Neural crest cell (in vitro differentiated cells): ENCODE data around the gene IL6ST. TPM values are rescaled to one million over a fixed set of nuclear protein-coding genes. Genes with fewer than 3 reads are reported as not detected.
"Not testable (repeated sequence)": the region's sequence is repeated elsewhere in the genome, so short reads cannot be mapped to it uniquely, and the experiment has no call there.

Experiments used
- DNase-seq: peaks from one replicate; pipeline ENCODE4 v3.0.0; 2021; ENCODE audit warnings: low read depth, mixed read lengths, low spot score
- H3K27ac Mint-ChIP-seq: one replicate; pipeline ENCODE4 v1.8.0; 2021; ENCODE audit warnings: mild to moderate bottlenecking, mixed read lengths; ENCODE audit not compliant: unreplicated experiment
- H3K27me3 Mint-ChIP-seq: 2 replicates; pipeline ENCODE4 v1.8.0; 2021; ENCODE audit warnings: low read depth, mild to moderate bottlenecking, mixed read lengths
- H3K36me3 Mint-ChIP-seq: 2 replicates; pipeline ENCODE4 v1.8.0; 2021; ENCODE audit warnings: low read depth, mild to moderate bottlenecking, mixed read lengths
- H3K4me1 Mint-ChIP-seq: 2 replicates; pipeline ENCODE4 v1.8.0; 2021; ENCODE audit warnings: mixed read lengths
- H3K4me3 Mint-ChIP-seq: one replicate; pipeline ENCODE4 v1.8.0; 2021; ENCODE audit warnings: mild to moderate bottlenecking, mixed read lengths
- H3K9me3 Mint-ChIP-seq: 2 replicates; pipeline ENCODE4 v1.8.0; 2021; ENCODE audit warnings: mixed read lengths
- CTCF ChIP-seq: fragments of 200-600 bp; sonication (generic); conservative IDR thresholded peaks from 2 replicates; pipeline ENCODE4 v1.5.0; 2021; ENCODE audit warnings: antibody characterized with exemption, mild to moderate bottlenecking
- long read RNA-seq: library from polyadenylated mRNA; unstranded; transcript quantifications from one replicate; pipeline ENCODE4 v2.0.0, GENCODE V29; 2020
- total RNA-seq: library from RNA; stranded (reverse); gene quantifications from 2 replicates; pipeline ENCODE4 v1.2.1, GENCODE V29; 2021

The IL6ST gene
- 39.6 and 47.9 TPM in 2 replicates for total RNA-seq
- long read RNA-seq, full-length matches to known transcripts, result 1 of 4 reads
- long read RNA-seq, partial matches to known transcripts, result 2 of 4 reads
- long read RNA-seq, other reads (novel, unspliced or antisense), result 1 of 4 reads

GRCh38 chr5:55994495-55994997 is at the start of gene IL6ST:
IL6ST (minus strand) TSS chr5:55994963; CDS start chr5:55976278, 18,685 bp downstream.
- no peak for DNase-seq
- Mint-ChIP-seq H3K4me1 (peaks cover 32% of the 10 kb centered on the region), H3K9me3 (peaks cover 3% of the 10 kb centered on the region), H3K27me3 (no peaks in the 10 kb centered on the region), H3K36me3 (peaks cover 4% of the 10 kb centered on the region), H3K4me3 (peak within 1 kb of the TSS; percentile 98), H3K27ac (peak within 1 kb of the TSS; percentile 97)
- TF ChIP-seq CTCF, result no peak

GRCh38 chr5:56039985-56040384 is 45.2 kb upstream of the IL6ST start:
- H3K4me1 Mint-ChIP-seq, result peaks cover 7% of the 10 kb centered on the region
- no peaks in the 10 kb centered on the region for H3K27me3 Mint-ChIP-seq
- peaks cover 5% of the 10 kb centered on the region for H3K9me3 Mint-ChIP-seq
- H3K36me3 Mint-ChIP-seq, result peaks cover 4% of the 10 kb centered on the region
- TF ChIP-seq CTCF, result no peak
- no peak for DNase-seq
- H3K27ac Mint-ChIP-seq, result no peak overlapping the region
- H3K4me3 Mint-ChIP-seq, result no peak overlapping the region

- not testable (repeated sequence) for H3K9me3 Mint-ChIP-seq, DNase-seq, H3K27me3 Mint-ChIP-seq, H3K27ac Mint-ChIP-seq, H3K4me3 Mint-ChIP-seq, H3K4me1 Mint-ChIP-seq, H3K36me3 Mint-ChIP-seq
These were observed 43.4 kb upstream of the IL6ST start for GRCh38 chr5:56038206-56038605.

GRCh38 chr5:56037531-56038010 is 42.8 kb upstream of the IL6ST start:
- H3K27ac Mint-ChIP-seq, result peak overlapping the region; percentile 37
- TF ChIP-seq CTCF, result no peak

GRCh38 chr5:56035394-56035793 is 40.6 kb upstream of the IL6ST start:
- not testable (repeated sequence) for H3K27ac Mint-ChIP-seq, H3K27me3 Mint-ChIP-seq, H3K9me3 Mint-ChIP-seq, DNase-seq, H3K4me3 Mint-ChIP-seq, H3K36me3 Mint-ChIP-seq, H3K4me1 Mint-ChIP-seq

More at GRCh38 chr5:56037531-56038010, 42.8 kb upstream of the IL6ST start:
- H3K36me3 Mint-ChIP-seq, result peaks cover 4% of the 10 kb centered on the region
- peaks cover 7% of the 10 kb centered on the region for H3K4me1 Mint-ChIP-seq
- no peak overlapping the region for H3K4me3 Mint-ChIP-seq
- H3K9me3 Mint-ChIP-seq, result peaks cover 5% of the 10 kb centered on the region
- H3K27me3 Mint-ChIP-seq, result no peaks in the 10 kb centered on the region
- DNase-seq, result no peak

- not testable (repeated sequence) for H3K27me3 Mint-ChIP-seq, H3K9me3 Mint-ChIP-seq, DNase-seq, H3K4me1 Mint-ChIP-seq, H3K27ac Mint-ChIP-seq, H3K4me3 Mint-ChIP-seq, H3K36me3 Mint-ChIP-seq
These were observed 35.3 kb upstream of the IL6ST start for GRCh38 chr5:56029871-56030630.

GRCh38 chr5:56029457-56029856 is 34.7 kb upstream of the IL6ST start:
- H3K36me3 Mint-ChIP-seq, result no peaks in the 10 kb centered on the region
- H3K4me1 Mint-ChIP-seq, result no peaks in the 10 kb centered on the region
- H3K27me3 Mint-ChIP-seq, result no peaks in the 10 kb centered on the region
- H3K9me3 Mint-ChIP-seq, result peaks cover 4% of the 10 kb centered on the region
- no peak overlapping the region for H3K4me3 Mint-ChIP-seq
- no peak overlapping the region for H3K27ac Mint-ChIP-seq
- no peak for DNase-seq
- no peak for TF ChIP-seq CTCF
